PC-9 (cell line): ENCODE measurements around the gene PAK4. TPM values are rescaled to one million over a fixed set of nuclear protein-coding genes. Genes with fewer than 3 reads are reported as not detected.
A peak's percentile ranks its signal among the peaks of the same experiment; 100 is the strongest.

ENCODE experiments used
- BruUV-seq: library from RNA; stranded (reverse); fragments of 400-500 nt; replicated peaks from 2 replicates; lab custom pipeline; 2021; lab: Mats Ljungman, UMichigan
- CTCF ChIA-PET: fragments of 300-600 bp; sonication (Branson Sonifier 250); formaldehyde crosslinking; loops from one replicate; lab custom pipeline; 2022; ENCODE audit warnings: antibody characterized with exemption; lab: Charles Lee
- POLR2A ChIA-PET: fragments of 300-600 bp; sonication (Branson Sonifier 250); formaldehyde crosslinking; loops from one replicate; lab custom pipeline; 2022; ENCODE audit warnings: antibody characterized with exemption; ENCODE audit not compliant: unreplicated experiment; lab: Charles Lee
- DNase-seq, 2 experiments: peaks; one replicate each; pipeline versions ENCODE4 v3.0.0 to v3.0.0-alpha.2; 2015 to 2022; ENCODE audit warnings: mixed read lengths in 1 of 2
- H2AFZ ChIP-seq: fragments of 200-600 bp; sonication (generic); 2 replicates; pipeline ENCODE4 v1.8.1; 2017; ENCODE audit warnings: antibody characterized with exemption
- H3F3A ChIP-seq: fragments of 200-600 bp; sonication (generic); 2 replicates; pipeline ENCODE4 v1.8.1; 2017; ENCODE audit warnings: antibody characterized with exemption, mild to moderate bottlenecking, low read depth; ENCODE audit not compliant: insufficient read depth
- H3K27ac ChIP-seq: fragments of 200-600 bp; sonication (generic); 2 replicates; pipeline ENCODE4 v1.6.1; 2016; ENCODE audit warnings: mixed run types
- H3K27me3 ChIP-seq: fragments of 200-600 bp; sonication (generic); 2 replicates; pipeline ENCODE4 v1.6.1; 2016; ENCODE audit warnings: low read depth, mixed run types; ENCODE audit not compliant: insufficient read depth
- H3K36me3 ChIP-seq: fragments of 200-600 bp; sonication (generic); 2 replicates; pipeline ENCODE4 v1.6.1; 2016; ENCODE audit warnings: low read depth, mixed run types
- H3K4me1 ChIP-seq: fragments of 200-600 bp; sonication (generic); replicated peaks from 2 replicates; pipeline ENCODE4 v1.6.1; 2016; ENCODE audit warnings: mixed run types; ENCODE audit not compliant: insufficient read depth
- H3K4me2 ChIP-seq: fragments of 200-600 bp; sonication (generic); 2 replicates; pipeline ENCODE4 v1.6.1; 2017; ENCODE audit warnings: mixed run types
- H3K4me3 ChIP-seq: fragments of 200-600 bp; sonication (generic); 2 replicates; pipeline ENCODE4 v1.6.1; 2016; ENCODE audit warnings: mixed run types
- H3K79me2 ChIP-seq: fragments of 200-600 bp; sonication (generic); 2 replicates; pipeline ENCODE4 v1.6.1; 2017; ENCODE audit warnings: low read depth, mixed run types
- H3K9me2 ChIP-seq: fragments of 200-600 bp; sonication (generic); 2 replicates; pipeline ENCODE4 v1.8.1; 2017; ENCODE audit warnings: mild to moderate bottlenecking; ENCODE audit not compliant: insufficient read depth
- H3K9me3 ChIP-seq: fragments of 200-600 bp; sonication (generic); 2 replicates; pipeline ENCODE4 v1.8.1; 2016; ENCODE audit warnings: low read depth; ENCODE audit not compliant: insufficient read depth
- H4K20me1 ChIP-seq: fragments of 200-600 bp; sonication (generic); 2 replicates; pipeline ENCODE4 v1.8.1; 2017; ENCODE audit not compliant: insufficient read depth
- EZH2 ChIP-seq: fragments of 200-600 bp; sonication (generic); IDR thresholded peaks from 2 replicates; pipeline ENCODE4 v1.8.0; 2017; ENCODE audit warnings: antibody characterized with exemption, low read depth
- intact Hi-C: fragments of 100-400 bp; cut with micrococcal nuclease; formaldehyde crosslinking; loops from one replicate; pipeline ENCODE4 v1.10.0; 2022; ENCODE audit not compliant: unreplicated experiment
- total RNA-seq: library from RNA; stranded (reverse); gene quantifications from 2 replicates; pipeline ENCODE4 v1.2.3, GENCODE V29; 2021
- TF ChIP-seq, protein P1 (sequence below): fragments of 200-600 bp; sonication (generic); conservative IDR thresholded peaks from 2 replicates; pipeline ENCODE4 v1.6.1; 2017; ENCODE audit warnings: mixed run types, antibody characterized with exemption, mild to moderate bottlenecking, moderate library complexity

The PAK4 gene
- total RNA-seq, 1 experiment from 2014 or later = 77.8 TPM

DNA sequence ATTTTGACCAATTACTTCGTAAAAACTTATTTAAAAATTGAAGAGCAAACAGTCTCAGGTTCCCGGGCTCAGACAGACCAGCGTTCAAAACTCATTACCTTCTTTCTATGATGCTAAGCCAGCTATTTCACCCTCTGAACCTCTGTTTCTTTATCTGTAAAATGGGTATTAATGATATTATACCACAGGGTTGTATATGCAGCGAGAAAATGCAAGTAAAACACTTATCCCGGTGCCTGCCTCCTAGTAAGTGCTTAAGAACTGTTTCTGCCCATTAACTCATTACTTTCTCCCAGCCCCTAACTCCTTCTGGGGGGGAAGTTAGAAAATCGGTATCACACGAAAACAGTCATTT, 410 bp upstream of the PAK4 start:
- Histone ChIP-seq H2AFZ (peak overlapping the region; percentile 67), H3K9me2 (no peaks in the 10 kb centered on the region), H3K36me3 (no peaks in the 10 kb centered on the region), H4K20me1 (peaks cover 30% of the 10 kb centered on the region), H3K4me3 (peak overlapping the region; percentile 80; the same call in 1 of the 2 replicates), H3K9me3 (no peaks in the 10 kb centered on the region), H3K4me1 (peaks cover 9% of the 10 kb centered on the region), H3K27me3 (no peaks in the 10 kb centered on the region), H3K4me2 (peak overlapping the region; percentile 65), H3K79me2 (peaks cover 44% of the 10 kb centered on the region), H3F3A (peaks cover 18% of the 10 kb centered on the region; the same call in 1 of the 2 replicates), H3K27ac (no peak overlapping the region)
- no peak for TF ChIP-seq EZH2
- TF ChIP-seq, protein P1, sequence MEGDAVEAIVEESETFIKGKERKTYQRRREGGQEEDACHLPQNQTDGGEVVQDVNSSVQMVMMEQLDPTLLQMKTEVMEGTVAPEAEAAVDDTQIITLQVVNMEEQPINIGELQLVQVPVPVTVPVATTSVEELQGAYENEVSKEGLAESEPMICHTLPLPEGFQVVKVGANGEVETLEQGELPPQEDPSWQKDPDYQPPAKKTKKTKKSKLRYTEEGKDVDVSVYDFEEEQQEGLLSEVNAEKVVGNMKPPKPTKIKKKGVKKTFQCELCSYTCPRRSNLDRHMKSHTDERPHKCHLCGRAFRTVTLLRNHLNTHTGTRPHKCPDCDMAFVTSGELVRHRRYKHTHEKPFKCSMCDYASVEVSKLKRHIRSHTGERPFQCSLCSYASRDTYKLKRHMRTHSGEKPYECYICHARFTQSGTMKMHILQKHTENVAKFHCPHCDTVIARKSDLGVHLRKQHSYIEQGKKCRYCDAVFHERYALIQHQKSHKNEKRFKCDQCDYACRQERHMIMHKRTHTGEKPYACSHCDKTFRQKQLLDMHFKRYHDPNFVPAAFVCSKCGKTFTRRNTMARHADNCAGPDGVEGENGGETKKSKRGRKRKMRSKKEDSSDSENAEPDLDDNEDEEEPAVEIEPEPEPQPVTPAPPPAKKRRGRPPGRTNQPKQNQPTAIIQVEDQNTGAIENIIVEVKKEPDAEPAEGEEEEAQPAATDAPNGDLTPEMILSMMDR = no peak
- BruUV-seq = no TSS peak
- CTCF ChIA-PET = no interaction called here
- intact Hi-C loops = loop anchor here (1.0 kb wide), 3 partner anchors 29 to 287 kb away; partner anchors contain the start of gene PLEKHG2
- DNase-seq = no peak
- POLR2A ChIA-PET = no interaction called here

- BruUV-seq = TSS peak; percentile 42
- no peak for TF ChIP-seq EZH2
- TF ChIP-seq, protein P1 = no peak
Observed at GRCh38 chr19:39126312-39127187, 964 bp downstream of the PAK4 start.

DNA sequence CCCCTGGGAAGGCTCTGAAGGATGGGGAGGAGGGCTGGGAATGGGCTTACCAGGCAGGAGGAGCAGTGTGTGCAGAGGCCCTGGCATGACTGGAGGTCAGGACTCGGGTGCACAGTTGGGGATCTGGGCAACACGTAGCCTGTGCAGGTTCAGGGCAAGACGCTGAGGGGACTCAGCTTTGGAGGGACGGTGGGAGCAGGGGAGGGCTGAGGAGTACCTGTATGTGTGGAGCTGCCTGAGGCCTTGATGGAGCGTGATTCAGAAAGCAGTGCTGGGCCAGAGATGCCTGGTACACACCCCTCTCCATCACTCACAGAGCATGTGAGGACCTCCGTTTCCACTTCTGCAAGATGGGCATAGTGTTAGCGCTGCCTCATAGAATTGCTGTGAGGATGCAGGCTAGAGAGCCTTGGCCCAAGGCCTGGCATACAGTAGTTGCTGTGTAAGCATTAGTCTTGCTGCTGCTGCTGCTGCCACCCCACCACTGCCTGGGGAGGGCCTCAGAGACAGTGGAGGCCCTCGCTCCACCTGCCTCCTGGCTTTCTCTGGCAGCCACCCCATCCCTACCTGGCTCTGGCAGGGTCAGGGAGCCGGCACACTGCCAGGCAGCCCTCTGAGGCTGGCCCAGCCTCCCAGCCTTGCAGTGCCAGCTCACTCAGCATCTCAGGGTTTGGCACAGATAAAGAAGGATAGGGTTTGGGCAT, 2.4 kb downstream of the PAK4 start:
- no peak for TF ChIP-seq EZH2
- TF ChIP-seq, protein P1 = no peak
- no peak overlapping the region for H3K4me3 ChIP-seq
- peaks cover 68% of the 10 kb centered on the region for H3K79me2 ChIP-seq
- H3F3A ChIP-seq = 0 out of 2 replicates have a peak, but pooled peaks cover 6% of the 10 kb centered on the region
- H3K4me1 ChIP-seq = peaks cover 9% of the 10 kb centered on the region
- POLR2A ChIA-PET = interaction anchor here (0.6 kb wide), 1 partner anchor 26 kb away, joined by 10 read pairs; no protein-coding TSS in a partner anchor
- no peaks in the 10 kb centered on the region for H3K27me3 ChIP-seq
- H3K27ac ChIP-seq = no peak overlapping the region
- no peak overlapping the region for H2AFZ ChIP-seq
- no peaks in the 10 kb centered on the region for H3K36me3 ChIP-seq
- intact Hi-C loops = no loop called here
- 0 out of 2 replicates have a peak overlapping the region, but pooled peaks have one; percentile 83 for H3K4me2 ChIP-seq
- H4K20me1 ChIP-seq = peaks cover 48% of the 10 kb centered on the region
- no peak for DNase-seq
- no TSS peak for BruUV-seq
- CTCF ChIA-PET = no interaction called here
- H3K9me3 ChIP-seq = no peaks in the 10 kb centered on the region
- H3K9me2 ChIP-seq = no peaks in the 10 kb centered on the region

More at GRCh38 chr19:39126312-39127187, 964 bp downstream of the PAK4 start:
- peak overlapping the region; percentile 83 for H3K4me2 ChIP-seq
- peaks cover 35% of the 10 kb centered on the region for H4K20me1 ChIP-seq
- H3K9me3 ChIP-seq = no peaks in the 10 kb centered on the region
- intact Hi-C loops = no loop called here
- H3K27me3 ChIP-seq = no peaks in the 10 kb centered on the region
- ChIA-PET POLR2A (interaction anchor here (0.6 kb wide), 1 partner anchor 309 kb away, joined by 4 read pairs; the partner anchor contains the start of gene RPS16), CTCF (interaction anchor here (0.7 kb wide), 1 partner anchor 846 kb away, joined by 12 read pairs; no protein-coding TSS in a partner anchor)
- peaks cover 9% of the 10 kb centered on the region for H3K4me1 ChIP-seq
- peak; percentile 32 to 46 for DNase-seq
- H3K4me3 ChIP-seq = peak overlapping the region; percentile 80
- no peak overlapping the region for H2AFZ ChIP-seq
- H3K27ac ChIP-seq = no peak overlapping the region
- H3K79me2 ChIP-seq = peaks cover 55% of the 10 kb centered on the region
- no peaks in the 10 kb centered on the region for H3K9me2 ChIP-seq
- H3F3A ChIP-seq = peaks cover 18% of the 10 kb centered on the region; the same call in 1 of the 2 replicates
- no peaks in the 10 kb centered on the region for H3K36me3 ChIP-seq
